GM19043 (cell line): ENCODE results near the gene METTL22.

Experiments
- ATAC-seq: cut with Tn5 transposase; IDR thresholded peaks from one replicate; pipeline ENCODE4 v1.9.1; 2021; ENCODE audit warnings: low read depth; ENCODE audit not compliant: unreplicated experiment

The METTL22 gene

GRCh38 chr16:8686031-8686621 lies 64.6 kb downstream of the METTL22 start:
- no peak for ATAC-seq

GRCh38 chr16:8686879-8687278 lies 65.4 kb downstream of the METTL22 start:
- no peak for ATAC-seq

- no peak for ATAC-seq
Measured at GRCh38 chr16:8689686-8690085, 68.2 kb downstream of the METTL22 start.

DNA sequence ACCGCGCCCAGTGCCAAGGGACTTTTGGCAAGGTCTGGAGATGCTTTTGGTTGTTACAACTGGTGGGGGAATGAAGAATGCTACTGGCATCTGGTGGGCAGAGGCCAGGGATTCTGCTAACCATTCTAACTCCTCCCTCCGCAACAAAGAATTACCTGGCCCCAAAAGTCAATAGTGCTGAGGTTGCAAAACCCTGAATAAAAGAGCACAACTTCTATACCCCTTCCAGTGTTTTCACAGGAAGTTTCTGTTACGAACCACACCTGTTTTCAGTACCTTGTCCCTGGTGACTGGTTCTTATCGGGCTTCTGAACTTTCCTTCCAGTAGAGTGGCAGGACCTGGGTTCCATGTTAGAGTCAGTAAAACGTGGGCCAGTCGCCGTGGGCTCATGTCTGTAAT lies 70.2 kb downstream of the METTL22 start:
- ATAC-seq = no peak

- no peak for ATAC-seq
Measured at GRCh38 chr16:8694795-8695728, 73.6 kb downstream of the METTL22 start.

DNA sequence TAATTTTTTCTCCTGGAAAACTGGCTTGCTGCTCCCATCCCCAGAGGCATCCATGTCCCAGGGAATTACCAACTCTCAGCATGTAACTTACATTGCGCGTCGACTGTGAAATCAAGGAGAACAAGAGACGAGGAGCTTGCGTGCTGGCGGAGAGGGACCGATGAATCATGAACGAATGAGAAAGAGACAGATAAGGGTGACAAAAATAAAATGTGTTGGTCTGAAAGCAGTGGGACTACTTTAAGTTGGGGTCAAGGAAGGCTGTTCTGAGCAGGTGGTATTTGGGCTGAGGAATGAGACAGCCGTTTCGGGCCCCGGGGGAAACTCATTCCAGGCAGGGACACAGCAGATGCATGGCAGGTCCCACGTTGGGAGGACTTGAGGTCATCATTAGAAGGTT lies 75.4 kb downstream of the METTL22 start:
- ATAC-seq = no peak

GRCh38 chr16:8697965-8698364 lies 76.5 kb downstream of the METTL22 start:
- no peak for ATAC-seq
